ENCODE measurements around the gene SF3B3. TPM values are rescaled to one million over a fixed set of nuclear protein-coding genes. Genes with fewer than 3 reads are reported as not detected.

The SF3B3 gene
- polyA plus RNA-seq, 1 of the 3 experiments (the other 2 are of a cell fraction) = 81.7 TPM

- POLR2A ChIA-PET = no interaction called here
- H3K79me2 ChIP-seq (ENCODE audit: insufficient read depth) = no peaks in the 10 kb centered on the region
- no peaks in the 10 kb centered on the region for H3K27me3 ChIP-seq (ENCODE audit: insufficient read depth)
- WGBS (ENCODE audit: low lambda C conversion rate) = 93% methylated on average over 6 of the region's 6 CpGs
- H3K4me1 ChIP-seq (ENCODE audit: control insufficient read depth in 1 of 2, insufficient read depth in 2 of 2, low read depth in 1 of 2, low read length in 1 of 2) = no peaks in the 10 kb centered on the region
- H3K36me3 ChIP-seq (replicated peaks in 1 of 2; ENCODE audit: control insufficient read depth in 1 of 2, insufficient read depth in 2 of 2, low read length in 1 of 2) = peaks cover 7 to 24% of the 10 kb centered on the region in 2 experiments
- H4K20me1 ChIP-seq (ENCODE audit: insufficient read depth) = no peaks in the 10 kb centered on the region
- CTCF ChIA-PET = interaction anchor here (1.6 to 2.7 kb wide), 2 partner anchors 19 to 98 kb away, joined by 3 to 14 read pairs; no protein-coding TSS in a partner anchor
- no peak overlapping the region for H3K27ac ChIP-seq (ENCODE audit: low read depth in 2 of 2, low read length in 1 of 2)
- no peak overlapping the region for H2AFZ ChIP-seq (ENCODE audit: low read depth)
- DNase-seq = no peak
- H3K9me2 ChIP-seq = no peaks in the 10 kb centered on the region
- TF ChIP-seq RCOR1 (IDR thresholded peaks at IDR 0.05; ENCODE audit: low read length) (no peak), TAF1 (IDR thresholded peaks at IDR 0.05; ENCODE audit: borderline replicate concordance, low read depth, low read length) (no peak), FOXM1 (IDR thresholded peaks at IDR 0.05; ENCODE audit: low read depth) (no peak), TCF12 (IDR thresholded peaks at IDR 0.05) (no peak), TEAD4 (IDR thresholded peaks at IDR 0.05; ENCODE audit: borderline replicate concordance, insufficient read depth) (no peak), NFIC (IDR thresholded peaks at IDR 0.05; ENCODE audit: borderline replicate concordance) (no peak), GABPA (IDR thresholded peaks at IDR 0.05; ENCODE audit: low read depth) (no peak), USF2 (IDR thresholded peaks at IDR 0.05; ENCODE audit: borderline replicate concordance, low read depth, low read length) (no peak)
- H3F3A ChIP-seq (replicated peaks; ENCODE audit: insufficient read depth) = no peaks in the 10 kb centered on the region
- no peak overlapping the region for H3K4me2 ChIP-seq
- H3K9me3 ChIP-seq = no peaks in the 10 kb centered on the region
- H3K4me3 ChIP-seq (ENCODE audit: low read depth in 2 of 2, low read length in 1 of 2) = no peak overlapping the region
- H3K9ac ChIP-seq = no peak overlapping the region
These were observed 33.4 kb upstream of the SF3B3 start for GRCh38 chr16:70490261-70490660.

GRCh38 chr16:70493802-70494201 is 29.8 kb upstream of the SF3B3 start:
- POLR2A ChIA-PET = no interaction called here
- no peaks in the 10 kb centered on the region for H3K4me1 ChIP-seq (ENCODE audit: control insufficient read depth in 1 of 2, insufficient read depth in 2 of 2, low read depth in 1 of 2, low read length in 1 of 2)
- H3K9me2 ChIP-seq = no peaks in the 10 kb centered on the region
- H4K20me1 ChIP-seq (ENCODE audit: insufficient read depth) = no peaks in the 10 kb centered on the region
- H3K4me2 ChIP-seq = no peak overlapping the region
- H3K27me3 ChIP-seq (ENCODE audit: insufficient read depth) = no peaks in the 10 kb centered on the region
- H3K79me2 ChIP-seq (ENCODE audit: insufficient read depth) = no peaks in the 10 kb centered on the region
- CTCF ChIA-PET = interaction anchor here (1.0 kb wide), 1 partner anchor 10 kb away, joined by 3 read pairs; no protein-coding TSS in a partner anchor
- no peak overlapping the region for H3K4me3 ChIP-seq (ENCODE audit: low read depth in 2 of 2, low read length in 1 of 2)
- no peak overlapping the region for H3K27ac ChIP-seq (ENCODE audit: low read depth in 2 of 2, low read length in 1 of 2)
- H3F3A ChIP-seq (replicated peaks; ENCODE audit: insufficient read depth) = no peaks in the 10 kb centered on the region
- no peak overlapping the region for H2AFZ ChIP-seq (ENCODE audit: low read depth)
- 89% methylated on average over 2 of the region's 3 CpGs for WGBS (ENCODE audit: low lambda C conversion rate)
- no peak for DNase-seq
- TF ChIP-seq RAD21 (IDR thresholded peaks at IDR 0.05; ENCODE audit: low read length) (no peak), USF2 (IDR thresholded peaks at IDR 0.05; ENCODE audit: borderline replicate concordance, low read depth, low read length) (no peak), GATA2 (CRISPR knock-in tag; IDR thresholded peaks at IDR 0.05) (no peak), RFX5 (IDR thresholded peaks at IDR 0.05; ENCODE audit: low read length) (no peak), CTCF (IDR thresholded peaks at IDR 0.05) (no peak), YY1 (IDR thresholded peaks at IDR 0.05; ENCODE audit: low read depth) (no peak), MAX (IDR thresholded peaks at IDR 0.05; ENCODE audit: low read depth) (no peak), RCOR1 (IDR thresholded peaks at IDR 0.05; ENCODE audit: low read length) (no peak), USF1 (IDR thresholded peaks at IDR 0.05; ENCODE audit: borderline replicate concordance, low read depth) (no peak)
- no peak overlapping the region for H3K9ac ChIP-seq
- H3K9me3 ChIP-seq = no peaks in the 10 kb centered on the region
- peaks cover 16 to 52% of the 10 kb centered on the region in 2 experiments for H3K36me3 ChIP-seq (replicated peaks in 1 of 2; ENCODE audit: control insufficient read depth in 1 of 2, insufficient read depth in 2 of 2, low read length in 1 of 2)

All from SK-N-SH (cell line).